B cell (primary cell): ENCODE measurements around the gene FAR2. TPM values are rescaled to one million over a fixed set of nuclear protein-coding genes. Genes with fewer than 3 reads are reported as not detected.
"Not testable (repeated sequence)": the region's sequence is repeated elsewhere in the genome, so short reads cannot be mapped to it uniquely, and the experiment has no call there.

Source experiments
- ATAC-seq: fragments of 200-7000 bp; cut with Tn5 transposase; one replicate; pipeline ENCODE4 v1.10.0; 2021; ENCODE audit warnings: low read depth, mild to moderate bottlenecking, moderate number of reproducible peaks, moderate library complexity
- CTCF ChIA-PET: fragments of 350-600 bp; sonication (Branson Sonifier 250); formaldehyde crosslinking; loops from one replicate; lab custom pipeline; 2021; ENCODE audit warnings: antibody characterized with exemption, inconsistent platforms; lab: Charles Lee
- POLR2A ChIA-PET: fragments of 350-600 bp; sonication (Branson Sonifier 250); formaldehyde crosslinking; loops from one replicate; lab custom pipeline; 2021; ENCODE audit warnings: antibody characterized with exemption; lab: Charles Lee
- DNase-seq: peaks from one replicate; pipeline ENCODE4 v3.0.0; 2013
- H2AFZ ChIP-seq: 2 replicates; pipeline ENCODE4 v1.6.1; 2012; ENCODE audit warnings: mild to moderate bottlenecking, low read depth, low read length; ENCODE audit not compliant: insufficient read depth, poor library complexity, severe bottlenecking
- H3K27ac ChIP-seq, 2 donors: 1 replicate in 1 of 2; 2 replicates in 1 of 2; pipeline ENCODE4 v1.5.1; 2012 to 2013; ENCODE audit warnings: low read length in 2 of 2, mild to moderate bottlenecking in 2 of 2, moderate library complexity in 1 of 2
- H3K27me3 ChIP-seq, 4 experiments: fragments of 200-600 bp in 1 of 4; sonication (generic) in 1 of 4; replicated peaks in 1 of 4; 1 replicate in 2 of 4; 2 replicates in 2 of 4; pipeline versions ENCODE4 v1.6.1 to v1.7.0; 2013 to 2016; ENCODE audit warnings: low read length in 3 of 4, mild to moderate bottlenecking in 2 of 4, mixed read lengths in 1 of 4, moderate library complexity in 1 of 4; ENCODE audit not compliant: insufficient read depth in 4 of 4, control insufficient read depth in 3 of 4; ENCODE audit errors: control extremely low read depth in 1 of 4
- H3K36me3 ChIP-seq, 2 experiments: replicated peaks in 1 of 2; 1 replicate in 1 of 2; 2 replicates in 1 of 2; pipeline versions ENCODE4 v1.6.1 to v1.7.1; 2013; ENCODE audit warnings: low read length in 1 of 2; ENCODE audit not compliant: insufficient read depth in 2 of 2, control insufficient read depth in 1 of 2; ENCODE audit errors: control extremely low read depth in 1 of 2, extremely low read depth in 1 of 2
- H3K4me1 ChIP-seq, 2 donors: fragments of 200-600 bp in 1 of 2; sonication (generic) in 1 of 2; 1 replicate in 1 of 2; 2 replicates in 1 of 2; pipeline versions ENCODE4 v1.5.1 to v1.6.1; 2013 to 2017; ENCODE audit warnings: low read length in 2 of 2; ENCODE audit not compliant: control insufficient read depth in 2 of 2, insufficient read depth in 2 of 2
- H3K4me2 ChIP-seq: replicated peaks from 2 replicates; pipeline ENCODE3; 2012; ENCODE audit warnings: mild to moderate bottlenecking, low read depth, low read length; ENCODE audit not compliant: poor library complexity, severe bottlenecking
- H3K4me3 ChIP-seq, 5 experiments: fragments of 200-600 bp in 1 of 5; sonication (generic) in 1 of 5; 1 replicate in 3 of 5; 2 replicates in 2 of 5; pipeline versions ENCODE4 v1.5.1 to v1.7.0; 2011 to 2016; ENCODE audit warnings: low read length in 4 of 5, mild to moderate bottlenecking in 4 of 5, low read depth in 2 of 5, control low read depth in 1 of 5, moderate library complexity in 1 of 5; ENCODE audit not compliant: insufficient read depth in 1 of 5; ENCODE audit errors: control extremely low read depth in 1 of 5, extremely low read depth in 1 of 5
- H3K79me2 ChIP-seq: fragments of 200-600 bp; sonication (generic); one replicate; pipeline ENCODE4 v1.6.0; 2016; ENCODE audit warnings: low read length; ENCODE audit not compliant: control insufficient read depth, insufficient read depth
- H3K9ac ChIP-seq: fragments of 200-600 bp; sonication (generic); 2 replicates; pipeline ENCODE4 v1.6.1; 2017; ENCODE audit warnings: mild to moderate bottlenecking, low read length, moderate library complexity
- H3K9me3 ChIP-seq, 3 donors: one replicate each; pipeline versions ENCODE4 v1.6.1 to v1.7.1; 2013; ENCODE audit warnings: low read length in 2 of 3; ENCODE audit not compliant: control insufficient read depth in 2 of 3, insufficient read depth in 1 of 3; ENCODE audit errors: control extremely low read depth in 1 of 3
- H4K20me1 ChIP-seq: 2 replicates; pipeline ENCODE4 v1.6.0; 2012; ENCODE audit warnings: mild to moderate bottlenecking, low read length; ENCODE audit not compliant: insufficient read depth, control insufficient read depth, poor library complexity, severe bottlenecking
- H3K27ac Mint-ChIP-seq: one replicate; pipeline ENCODE4 v1.8.0; 2021; ENCODE audit warnings: mixed read lengths
- H3K27me3 Mint-ChIP-seq: one replicate; pipeline ENCODE4 v1.8.0; 2021; ENCODE audit warnings: mixed read lengths
- H3K4me1 Mint-ChIP-seq: one replicate; pipeline ENCODE4 v1.8.0; 2021; ENCODE audit warnings: mixed read lengths
- H3K4me3 Mint-ChIP-seq: one replicate; pipeline ENCODE4 v1.8.0; 2021; ENCODE audit warnings: mixed read lengths
- H3K9me3 Mint-ChIP-seq: one replicate; pipeline ENCODE4 v1.8.0; 2022; ENCODE audit warnings: mixed read lengths; ENCODE audit not compliant: insufficient read depth
- EZH2 ChIP-seq: IDR thresholded peaks from 2 replicates; pipeline ENCODE4 v1.6.1; 2012; ENCODE audit warnings: borderline replicate concordance, low read depth, mild to moderate bottlenecking, moderate library complexity, low read length; ENCODE audit not compliant: insufficient read depth, poor library complexity, severe bottlenecking
- WGBS: methylation state at CpG from one replicate; pipeline ENCODE4 v1.1.5; 2013; ENCODE audit warnings: missing lambda C conversion rate; ENCODE audit not compliant: insufficient coverage; 5-methylcytosine and 5-hydroxymethylcytosine counted together
- intact Hi-C: fragments of 100-400 bp; cut with micrococcal nuclease; formaldehyde crosslinking; loops from one replicate; pipeline ENCODE4 v1.10.0; 2022
- polyA plus RNA-seq: library from polyadenylated mRNA; depleted of rRNA; stranded (reverse); fragments of >200 nt; gene quantifications from 2 replicates; pipeline ENCODE4 v1.2.3, GENCODE V29; 2012
- total RNA-seq, 2 donors: library from RNA; stranded (reverse); fragments of 120-200 nt in 1 of 2; gene quantifications; 1 replicate in 1 of 2; 2 replicates in 1 of 2; pipeline versions ENCODE4 v1.2.3 to v1.2.4, GENCODE V29; 2013 to 2022
- TF ChIP-seq, protein P1 (sequence below): fragments of 200-600 bp; IDR thresholded peaks from one replicate; pipeline ENCODE4 v1.8.0; 2022; ENCODE audit warnings: antibody characterized with exemption, mild to moderate bottlenecking

Gene FAR2
- total and polyA plus RNA-seq, 2 donors (not counting 1 experiment from before 2014, with no cell fraction given): 0.39 TPM; not detected in 1

DNA sequence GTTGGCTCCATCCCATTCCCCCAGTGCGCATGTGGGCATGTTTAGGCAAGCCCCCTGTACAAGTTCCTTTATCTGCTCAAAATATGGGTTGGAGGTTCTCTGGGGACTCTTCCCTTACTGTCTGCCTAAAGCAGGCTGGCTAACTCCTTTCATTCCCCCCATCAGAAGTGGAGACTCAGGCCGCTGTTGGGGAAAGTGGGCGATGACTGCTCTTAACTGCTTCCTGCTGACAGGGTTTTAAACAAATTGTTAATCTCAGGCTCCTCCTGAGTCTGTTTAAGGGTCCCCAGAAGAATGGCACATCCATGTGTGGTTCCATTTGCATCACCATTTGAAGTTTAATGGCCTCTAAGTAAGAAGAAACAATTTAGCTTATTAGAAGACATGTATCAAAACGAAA lies 15.4 kb upstream of the FAR2 start:
- no peaks in the 10 kb centered on the region for H4K20me1 ChIP-seq
- H3K9ac ChIP-seq: no peak overlapping the region
- H2AFZ ChIP-seq: no peak overlapping the region
- ATAC-seq (no peak), DNase-seq (no peak)
- intact Hi-C loops: no loop called here
- no peaks in the 10 kb centered on the region for H3K27me3 ChIP-seq
- no peaks in the 10 kb centered on the region for H3K9me3 ChIP-seq
- H3K4me1 Mint-ChIP-seq: no peaks in the 10 kb centered on the region
- no peaks in the 10 kb centered on the region for H3K36me3 ChIP-seq
- no peak overlapping the region for H3K4me3 ChIP-seq
- H3K27ac ChIP-seq: no peak overlapping the region
- H3K27me3 Mint-ChIP-seq: peaks cover 14% of the 10 kb centered on the region
- no peak overlapping the region for H3K4me2 ChIP-seq
- ChIA-PET CTCF (no interaction called here), POLR2A (no interaction called here)
- no peak overlapping the region for H3K27ac Mint-ChIP-seq
- H3K79me2 ChIP-seq: no peaks in the 10 kb centered on the region
- TF ChIP-seq EZH2: no peak
- TF ChIP-seq, protein P1, sequence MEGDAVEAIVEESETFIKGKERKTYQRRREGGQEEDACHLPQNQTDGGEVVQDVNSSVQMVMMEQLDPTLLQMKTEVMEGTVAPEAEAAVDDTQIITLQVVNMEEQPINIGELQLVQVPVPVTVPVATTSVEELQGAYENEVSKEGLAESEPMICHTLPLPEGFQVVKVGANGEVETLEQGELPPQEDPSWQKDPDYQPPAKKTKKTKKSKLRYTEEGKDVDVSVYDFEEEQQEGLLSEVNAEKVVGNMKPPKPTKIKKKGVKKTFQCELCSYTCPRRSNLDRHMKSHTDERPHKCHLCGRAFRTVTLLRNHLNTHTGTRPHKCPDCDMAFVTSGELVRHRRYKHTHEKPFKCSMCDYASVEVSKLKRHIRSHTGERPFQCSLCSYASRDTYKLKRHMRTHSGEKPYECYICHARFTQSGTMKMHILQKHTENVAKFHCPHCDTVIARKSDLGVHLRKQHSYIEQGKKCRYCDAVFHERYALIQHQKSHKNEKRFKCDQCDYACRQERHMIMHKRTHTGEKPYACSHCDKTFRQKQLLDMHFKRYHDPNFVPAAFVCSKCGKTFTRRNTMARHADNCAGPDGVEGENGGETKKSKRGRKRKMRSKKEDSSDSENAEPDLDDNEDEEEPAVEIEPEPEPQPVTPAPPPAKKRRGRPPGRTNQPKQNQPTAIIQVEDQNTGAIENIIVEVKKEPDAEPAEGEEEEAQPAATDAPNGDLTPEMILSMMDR: no peak
- 93% methylated on average over 3 of the region's 4 CpGs for WGBS
- H3K9me3 Mint-ChIP-seq: no peaks in the 10 kb centered on the region
- no peak overlapping the region for H3K4me3 Mint-ChIP-seq
- H3K4me1 ChIP-seq: no peaks in the 10 kb centered on the region

DNA sequence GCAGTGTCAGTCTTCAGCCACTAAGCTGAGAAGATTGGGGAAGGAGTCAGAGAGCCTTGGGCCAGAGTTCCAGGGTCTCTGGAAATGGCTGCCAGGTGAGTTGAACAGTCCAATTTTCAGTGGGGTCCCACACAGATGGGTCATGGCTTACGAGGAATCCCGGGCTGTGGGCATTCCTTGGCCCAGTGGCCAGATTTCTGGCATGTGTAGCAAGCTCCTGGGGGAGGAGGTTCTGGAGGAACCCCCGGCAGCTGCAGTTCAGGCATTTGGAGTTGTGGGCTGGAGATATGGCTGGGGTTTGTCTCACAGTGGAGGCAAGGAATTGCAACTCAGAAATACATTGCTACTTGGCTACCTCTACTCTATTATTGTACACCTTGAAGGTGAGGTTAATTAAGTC lies 10.8 kb upstream of the FAR2 start:
- intact Hi-C loops, H3K4me2 ChIP-seq, DNase-seq, H3K27me3 ChIP-seq, H3K4me1 Mint-ChIP-seq, H3K4me3 Mint-ChIP-seq, POLR2A ChIA-PET, H3K9me3 ChIP-seq, H4K20me1 ChIP-seq, CTCF ChIA-PET, H2AFZ ChIP-seq, H3K36me3 ChIP-seq, H3K9me3 Mint-ChIP-seq, H3K4me1 ChIP-seq, H3K27ac Mint-ChIP-seq, H3K4me3 ChIP-seq, ATAC-seq, H3K27ac ChIP-seq, H3K79me2 ChIP-seq, H3K9ac ChIP-seq: not testable (repeated sequence)
- WGBS: 74% methylated on average over 2 of the region's 3 CpGs
- H3K27me3 Mint-ChIP-seq: peaks cover 10% of the 10 kb centered on the region

DNA sequence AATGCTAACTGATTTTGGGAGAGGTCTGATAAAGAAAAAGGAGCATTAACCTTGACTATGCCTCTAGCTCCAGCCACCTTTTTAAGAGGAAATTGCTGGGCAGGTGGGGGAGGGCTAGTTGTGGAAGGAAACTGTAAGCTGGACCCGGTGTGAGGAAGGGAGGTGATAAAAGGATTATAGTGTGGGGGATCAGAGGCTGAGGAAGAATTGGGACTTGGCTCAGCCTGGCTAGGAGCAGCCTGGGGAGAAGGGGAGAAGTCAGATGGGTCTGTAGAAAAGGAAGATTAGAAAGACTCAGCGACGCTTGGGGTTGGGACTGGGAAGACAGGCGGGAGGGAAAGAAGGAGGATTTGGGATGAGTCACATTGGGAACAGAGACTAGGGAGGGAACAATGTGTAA lies 10.2 kb upstream of the FAR2 start:
- not testable (repeated sequence) for H3K9me3 Mint-ChIP-seq

More for the DNA sequence above, 10.2 kb upstream of the FAR2 start:
- POLR2A ChIA-PET, ATAC-seq, H3K9me3 ChIP-seq, H3K36me3 ChIP-seq, H3K27me3 ChIP-seq, CTCF ChIA-PET, H3K27ac ChIP-seq, intact Hi-C loops, H3K4me1 ChIP-seq, DNase-seq, H3K27ac Mint-ChIP-seq, H4K20me1 ChIP-seq, H3K79me2 ChIP-seq, H3K9ac ChIP-seq, H3K4me2 ChIP-seq, H3K4me1 Mint-ChIP-seq, H2AFZ ChIP-seq, H3K4me3 Mint-ChIP-seq, H3K4me3 ChIP-seq: not testable (repeated sequence)
- H3K27me3 Mint-ChIP-seq: peaks cover 10% of the 10 kb centered on the region
- WGBS: 75% methylated on average over 3 of the region's 4 CpGs
